ENCODE measurements around the gene USH2A.

USH2A gene

GRCh38 chr1:215765833-215766232 is 657.4 kb downstream of the USH2A start:
- in situ Hi-C loops (cut with HindIII; ENCODE audit: low sequenced_read_pairs), result no loop called here
- no peak overlapping the region for H3K4me3 ChIP-seq (ENCODE audit: low read depth, low read length)
- no peak for TF ChIP-seq CTCF (IDR thresholded peaks at IDR 0.05; ENCODE audit: low read depth, low read length, missing control alignments)
- DNase-seq (ENCODE audit: low read depth), result no peak

- in situ Hi-C loops (cut with HindIII; ENCODE audit: low sequenced_read_pairs), result no loop called here
- TF ChIP-seq CTCF (IDR thresholded peaks at IDR 0.05; ENCODE audit: low read depth, low read length, missing control alignments), result no peak
- DNase-seq (ENCODE audit: low read depth), result no peak
- no peak overlapping the region for H3K4me3 ChIP-seq (ENCODE audit: low read depth, low read length)
Observed at GRCh38 chr1:215761446-215761845, 661.8 kb downstream of the USH2A start.

GRCh38 chr1:215754112-215754511 is 669.1 kb downstream of the USH2A start:
- in situ Hi-C loops (cut with HindIII; ENCODE audit: low sequenced_read_pairs), result no loop called here
- no peak for TF ChIP-seq CTCF (IDR thresholded peaks at IDR 0.05; ENCODE audit: low read depth, low read length, missing control alignments)
- DNase-seq (ENCODE audit: low read depth), result no peak
- H3K4me3 ChIP-seq (ENCODE audit: low read depth, low read length), result no peak overlapping the region

GRCh38 chr1:215749414-215749813 is 673.8 kb downstream of the USH2A start:
- no peak for DNase-seq (ENCODE audit: low read depth)
- H3K4me3 ChIP-seq (ENCODE audit: low read depth, low read length), result no peak overlapping the region
- in situ Hi-C loops (cut with HindIII; ENCODE audit: low sequenced_read_pairs), result no loop called here
- TF ChIP-seq CTCF (IDR thresholded peaks at IDR 0.05; ENCODE audit: low read depth, low read length, missing control alignments), result no peak

- no peak for DNase-seq (ENCODE audit: low read depth)
- in situ Hi-C loops (cut with HindIII; ENCODE audit: low sequenced_read_pairs), result no loop called here
- no peak for TF ChIP-seq CTCF (IDR thresholded peaks at IDR 0.05; ENCODE audit: low read depth, low read length, missing control alignments)
- no peak overlapping the region for H3K4me3 ChIP-seq (ENCODE audit: low read depth, low read length)
Observed at GRCh38 chr1:215748431-215748830, 674.8 kb downstream of the USH2A start.

- no peak for DNase-seq (ENCODE audit: low read depth)
- TF ChIP-seq CTCF (IDR thresholded peaks at IDR 0.05; ENCODE audit: low read depth, low read length, missing control alignments), result no peak
- in situ Hi-C loops (cut with HindIII; ENCODE audit: low sequenced_read_pairs), result no loop called here
Observed at GRCh38 chr1:215744419-215744818, 678.8 kb downstream of the USH2A start.

GRCh38 chr1:215739025-215739424 is 684.2 kb downstream of the USH2A start:
- H3K4me3 ChIP-seq (ENCODE audit: low read depth, low read length), result no peak overlapping the region
- in situ Hi-C loops (cut with HindIII; ENCODE audit: low sequenced_read_pairs), result no loop called here
- no peak for TF ChIP-seq CTCF (IDR thresholded peaks at IDR 0.05; ENCODE audit: low read depth, low read length, missing control alignments)
- no peak for DNase-seq (ENCODE audit: low read depth)

More at GRCh38 chr1:215744419-215744818, 678.8 kb downstream of the USH2A start:
- H3K4me3 ChIP-seq (ENCODE audit: low read depth, low read length), result no peak overlapping the region
